Raji (cell line): ENCODE measurements around the gene RSPH1.

Experiments
- POLR2A ChIP-seq: IDR thresholded peaks from 2 replicates; pipeline ENCODE4 v1.6.1; 2011; ENCODE audit warnings: low read depth, low read length, control low read depth; ENCODE audit not compliant: insufficient read depth

Gene RSPH1

DNA sequence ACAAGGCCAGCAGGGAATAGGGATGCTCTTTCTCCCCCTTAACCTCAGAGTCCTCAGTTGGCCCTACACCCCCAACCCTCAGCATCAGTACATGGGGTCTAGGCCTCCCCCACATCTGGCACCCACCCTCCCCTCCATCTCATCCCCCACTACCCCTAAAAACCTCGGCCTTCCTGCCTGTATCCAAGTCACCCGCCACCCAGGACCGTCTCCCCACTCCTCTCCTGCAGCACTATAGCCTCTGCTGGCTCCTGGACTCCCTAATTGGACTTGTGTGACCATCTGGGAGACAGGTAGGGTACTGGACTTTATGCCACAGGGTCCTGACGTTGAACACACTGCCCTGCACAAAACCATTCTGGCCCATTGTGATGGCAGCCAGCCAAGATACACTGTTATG is 6.0 kb downstream of the RSPH1 start:
- no peak for TF ChIP-seq POLR2A

DNA sequence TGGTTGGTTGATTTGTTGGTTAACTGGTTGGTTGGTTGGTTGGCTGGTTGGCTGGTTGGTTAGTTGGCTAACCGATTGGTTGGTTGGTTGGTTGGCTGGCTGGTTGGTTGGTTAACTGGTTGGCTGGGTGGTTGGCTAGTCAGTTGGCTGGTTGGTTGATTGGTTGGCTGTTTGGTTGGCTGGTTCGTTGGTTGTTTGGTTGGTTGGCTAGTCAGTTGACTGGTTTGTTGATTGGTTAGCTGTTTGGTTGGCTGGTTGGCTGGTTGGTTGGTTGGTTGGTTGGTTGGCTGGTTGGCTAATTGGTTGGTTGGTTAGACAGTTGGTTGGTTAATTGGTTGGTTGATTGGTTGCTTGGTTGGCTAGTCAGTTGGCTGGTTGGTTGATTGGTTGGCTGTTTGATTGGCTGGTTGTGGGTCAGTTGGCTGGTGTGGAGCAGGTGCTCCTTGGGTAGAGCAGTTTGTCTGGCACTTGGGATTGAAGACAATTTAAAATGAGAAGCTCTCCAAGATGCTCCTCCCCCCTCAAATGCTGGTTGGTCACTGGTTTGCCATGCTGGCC is 6.9 kb downstream of the RSPH1 start:
- no peak for TF ChIP-seq POLR2A

DNA sequence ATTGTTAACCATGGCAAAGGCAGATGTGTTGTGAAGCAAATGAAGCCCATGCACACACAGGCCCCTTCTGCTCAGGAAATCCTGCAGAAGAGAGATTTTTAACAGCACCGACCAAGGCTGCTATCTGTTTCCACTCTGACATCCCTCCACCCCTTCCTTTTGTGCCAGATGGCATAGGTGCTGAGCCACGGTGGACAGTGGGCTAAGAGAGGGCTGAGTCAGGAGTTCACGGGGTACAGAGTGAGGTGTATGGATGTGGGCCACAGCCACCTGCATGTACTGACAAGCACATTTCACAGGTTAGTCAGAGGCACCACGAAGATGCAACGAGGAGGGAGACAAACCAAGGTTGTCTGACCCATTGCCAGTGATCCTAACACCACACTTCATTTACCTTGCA is 9.5 kb downstream of the RSPH1 start:
- no peak for TF ChIP-seq POLR2A

DNA sequence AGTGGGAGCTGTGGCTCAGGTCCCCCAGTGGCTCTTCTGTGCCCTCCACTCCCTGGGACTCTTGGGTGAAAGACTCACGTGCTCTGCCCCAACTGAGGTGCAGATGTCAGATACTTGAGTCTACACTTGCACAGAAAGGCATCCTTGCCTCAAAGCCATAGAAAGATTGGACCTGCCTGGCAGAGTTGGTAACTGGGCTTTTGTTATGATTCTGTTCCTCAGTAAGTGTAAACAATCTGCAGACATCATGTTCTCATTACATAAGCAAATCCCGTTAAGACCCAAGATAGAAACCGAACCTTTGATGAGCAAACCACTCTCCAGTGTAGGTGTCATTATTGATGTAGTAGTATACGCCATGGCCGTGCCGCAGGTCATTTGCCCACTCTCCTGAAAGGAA is 10.0 kb downstream of the RSPH1 start:
- no peak for TF ChIP-seq POLR2A

DNA sequence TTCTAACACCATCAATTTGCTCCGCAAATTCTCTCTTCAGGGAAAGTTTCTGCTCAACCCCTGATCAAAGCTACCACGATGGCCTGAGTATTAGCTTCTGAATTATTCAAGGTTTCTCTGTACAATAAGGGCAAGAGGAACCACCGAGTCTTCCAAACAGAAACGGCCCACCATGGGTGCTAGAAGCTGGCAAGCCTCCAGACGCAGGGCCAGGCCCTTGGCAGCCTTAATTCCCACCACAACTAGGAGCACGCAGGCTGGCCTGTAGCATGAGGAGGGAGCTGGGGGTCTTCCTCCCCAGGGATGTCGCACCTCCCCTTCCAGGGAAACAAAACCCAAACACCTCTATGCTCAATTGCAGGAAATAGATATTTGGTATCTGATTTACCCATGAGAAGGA is 11.1 kb downstream of the RSPH1 start:
- TF ChIP-seq POLR2A = no peak

DNA sequence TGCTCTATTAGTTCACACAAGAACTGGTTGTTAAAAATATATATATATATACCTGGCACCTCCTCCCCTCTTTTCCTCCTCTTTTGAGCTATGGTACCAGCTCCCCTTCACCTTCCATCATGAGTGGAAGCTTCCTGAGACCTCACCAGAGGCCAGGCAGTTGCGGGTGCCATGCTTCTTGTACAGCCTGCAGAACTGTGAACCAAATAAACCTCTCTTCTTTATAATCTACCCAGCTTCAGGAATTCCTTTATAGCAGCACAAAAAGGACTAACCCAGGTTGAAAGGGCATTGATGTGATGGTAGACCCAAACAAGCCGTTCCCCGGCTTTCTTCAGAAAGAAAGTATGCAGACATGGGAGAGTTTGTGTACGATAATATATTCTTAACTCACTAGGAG is 14.9 kb downstream of the RSPH1 start:
- no peak for TF ChIP-seq POLR2A

DNA sequence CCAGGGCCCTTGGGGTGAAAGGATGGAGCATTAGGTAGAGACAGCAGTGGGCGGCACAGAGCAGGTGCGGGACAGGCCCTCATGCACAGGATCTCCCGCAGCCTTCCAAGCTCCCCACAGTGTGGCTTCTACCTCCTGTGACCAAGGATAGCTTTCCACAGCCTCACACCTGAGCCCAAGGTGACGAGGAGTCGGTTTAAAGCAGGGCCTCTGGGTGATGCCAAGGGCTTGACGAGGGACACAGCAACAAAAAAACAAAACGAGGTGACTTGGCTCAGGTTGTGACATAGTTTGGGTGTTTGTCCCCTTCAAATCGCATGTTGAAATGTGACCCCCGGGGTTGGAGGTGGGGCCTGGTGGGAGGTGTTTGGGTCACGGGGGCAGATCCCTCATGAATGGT is 15.3 kb downstream of the RSPH1 start:
- TF ChIP-seq POLR2A = no peak

DNA sequence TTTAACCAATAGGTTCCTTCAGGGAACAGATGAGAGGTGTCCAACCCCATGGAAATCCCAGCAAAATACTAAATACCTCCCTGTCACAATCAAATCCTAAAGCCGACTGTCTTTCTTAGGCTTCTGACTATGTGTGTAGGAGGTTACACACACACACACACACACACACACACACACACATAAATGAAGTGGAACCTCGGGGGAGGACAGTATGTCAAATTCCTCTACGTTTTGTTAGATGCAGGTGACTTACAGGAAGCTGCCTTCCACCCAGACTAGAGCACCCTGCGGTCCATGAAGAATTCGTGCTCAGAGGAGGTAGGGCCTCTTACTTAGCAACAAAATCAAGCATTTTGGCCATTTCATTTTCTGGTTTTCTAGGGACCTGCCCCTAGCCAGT is 16.4 kb downstream of the RSPH1 start:
- no peak for TF ChIP-seq POLR2A

DNA sequence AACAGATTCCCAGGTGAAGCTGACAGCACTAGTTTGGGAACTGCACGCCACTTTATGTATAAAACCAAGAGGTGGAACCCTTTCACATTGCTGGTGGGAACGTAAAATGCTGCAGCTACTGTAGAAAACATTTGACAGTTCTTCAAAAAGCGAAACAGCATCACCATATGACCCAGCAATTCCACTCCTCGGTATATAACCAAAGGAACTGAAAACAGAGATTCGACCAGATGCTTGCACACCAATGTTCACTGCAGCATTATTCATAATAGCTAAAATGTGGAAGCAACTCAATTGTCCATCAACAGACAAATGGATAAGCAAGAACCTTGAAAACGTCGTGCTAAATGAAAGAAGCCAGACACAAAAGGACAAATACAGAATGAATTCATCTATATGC is 17.5 kb downstream of the RSPH1 start:
- no peak for TF ChIP-seq POLR2A

DNA sequence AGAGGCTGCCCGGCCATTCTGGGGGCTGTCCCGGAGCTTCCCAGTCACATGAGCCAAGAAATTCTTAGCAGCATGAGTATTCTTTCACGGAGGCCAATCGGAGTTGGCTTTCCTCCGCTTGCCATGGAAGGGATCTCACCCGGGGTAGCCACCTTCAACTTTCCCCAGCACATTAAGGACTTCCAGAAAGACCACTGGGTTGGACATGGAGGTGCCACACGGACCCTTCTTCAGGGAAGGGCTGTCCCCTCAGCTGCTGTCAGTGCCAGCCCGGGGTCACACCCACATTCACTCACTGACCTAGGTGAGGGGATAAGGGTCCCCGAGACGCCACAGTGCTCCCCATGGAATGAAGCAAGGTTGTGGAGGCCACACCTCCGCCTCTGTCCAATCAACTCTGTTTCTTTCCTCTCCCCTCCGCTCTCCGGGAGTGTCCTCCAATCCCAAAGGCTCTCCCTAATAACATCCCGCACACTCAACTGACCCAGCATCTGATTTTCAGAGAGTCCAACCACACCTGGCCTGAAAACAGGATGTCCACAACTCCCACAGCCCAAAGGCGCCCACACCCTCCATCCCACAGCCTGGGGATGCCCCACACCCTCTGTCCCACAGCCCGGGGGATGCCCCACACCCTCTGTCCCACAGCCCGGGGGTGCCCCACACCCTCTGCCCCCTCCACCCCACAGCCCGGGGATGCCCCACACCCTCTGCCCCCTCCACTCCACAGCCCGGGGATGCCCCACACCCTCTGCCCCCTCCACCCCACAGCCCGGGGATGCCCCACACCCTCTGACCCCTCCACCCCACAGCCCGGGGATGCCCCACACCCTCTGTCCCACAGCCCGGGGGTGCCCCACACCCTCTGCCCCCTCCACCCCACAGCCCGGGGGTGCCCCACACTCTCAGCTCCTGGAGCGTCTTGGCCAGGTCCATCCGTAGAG is 19.4 kb downstream of the RSPH1 start:
- no peak for TF ChIP-seq POLR2A

DNA sequence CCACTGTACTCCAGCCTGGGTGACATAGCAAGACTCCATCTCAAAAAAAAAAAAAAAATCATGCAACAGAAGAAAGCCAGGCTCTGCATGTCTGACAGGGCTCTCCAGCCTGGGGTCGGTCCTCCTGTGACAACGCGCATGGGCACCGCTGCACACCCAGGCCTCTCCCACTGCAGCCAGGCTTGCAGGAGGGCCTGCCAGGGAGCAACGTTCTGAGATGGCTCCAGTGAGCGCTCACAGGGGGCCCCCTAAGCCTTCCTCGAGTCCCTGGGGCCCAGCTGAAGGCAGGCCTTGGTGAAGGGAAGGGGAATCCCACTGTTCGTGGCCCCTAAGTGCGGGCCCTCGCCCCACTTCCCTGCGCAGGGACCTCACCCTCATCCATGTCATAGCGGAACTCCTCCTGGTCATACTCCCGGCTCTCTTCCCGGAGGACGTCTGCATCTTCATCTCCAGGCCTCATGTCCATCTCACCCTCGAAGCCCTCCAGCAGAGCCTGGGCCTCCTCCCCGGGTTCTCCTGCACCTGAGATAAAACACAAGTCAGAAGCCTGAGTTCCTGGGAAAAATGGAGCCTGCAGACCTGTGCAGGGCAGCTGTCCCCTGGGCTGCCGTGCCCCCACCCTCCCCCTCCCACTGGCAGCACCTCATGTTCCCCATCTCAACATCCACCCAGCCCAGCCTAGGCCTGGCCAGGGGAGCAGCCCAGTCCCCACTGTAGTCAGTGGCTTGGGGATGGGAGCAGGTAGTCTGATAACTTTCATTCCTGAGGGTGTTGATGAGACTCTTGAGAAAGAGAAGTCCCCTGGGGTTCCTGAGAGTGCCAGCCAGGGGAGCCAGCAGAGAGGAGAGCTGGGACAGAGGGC is 20.3 kb downstream of the RSPH1 start:
- no peak for TF ChIP-seq POLR2A

DNA sequence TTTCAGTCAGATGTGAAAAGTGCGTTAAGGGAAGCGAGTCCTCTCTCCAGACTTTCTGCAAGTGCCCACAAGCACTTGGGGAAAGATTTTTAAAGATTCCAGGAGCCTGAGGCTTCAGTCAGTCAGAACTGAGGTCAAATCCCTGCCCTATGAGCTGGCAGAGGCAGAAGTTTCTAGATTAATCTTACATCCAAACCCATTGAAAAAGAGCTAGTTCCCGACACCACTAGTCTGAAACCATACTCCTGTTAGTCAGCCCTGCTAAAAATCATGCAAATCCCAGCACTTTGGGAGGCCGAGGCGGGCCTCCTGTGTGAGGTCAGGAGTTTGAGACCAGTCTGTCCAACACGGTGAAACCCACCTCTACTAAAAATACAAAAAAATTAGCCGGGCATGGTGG is 21.0 kb downstream of the RSPH1 start:
- TF ChIP-seq POLR2A = no peak

DNA sequence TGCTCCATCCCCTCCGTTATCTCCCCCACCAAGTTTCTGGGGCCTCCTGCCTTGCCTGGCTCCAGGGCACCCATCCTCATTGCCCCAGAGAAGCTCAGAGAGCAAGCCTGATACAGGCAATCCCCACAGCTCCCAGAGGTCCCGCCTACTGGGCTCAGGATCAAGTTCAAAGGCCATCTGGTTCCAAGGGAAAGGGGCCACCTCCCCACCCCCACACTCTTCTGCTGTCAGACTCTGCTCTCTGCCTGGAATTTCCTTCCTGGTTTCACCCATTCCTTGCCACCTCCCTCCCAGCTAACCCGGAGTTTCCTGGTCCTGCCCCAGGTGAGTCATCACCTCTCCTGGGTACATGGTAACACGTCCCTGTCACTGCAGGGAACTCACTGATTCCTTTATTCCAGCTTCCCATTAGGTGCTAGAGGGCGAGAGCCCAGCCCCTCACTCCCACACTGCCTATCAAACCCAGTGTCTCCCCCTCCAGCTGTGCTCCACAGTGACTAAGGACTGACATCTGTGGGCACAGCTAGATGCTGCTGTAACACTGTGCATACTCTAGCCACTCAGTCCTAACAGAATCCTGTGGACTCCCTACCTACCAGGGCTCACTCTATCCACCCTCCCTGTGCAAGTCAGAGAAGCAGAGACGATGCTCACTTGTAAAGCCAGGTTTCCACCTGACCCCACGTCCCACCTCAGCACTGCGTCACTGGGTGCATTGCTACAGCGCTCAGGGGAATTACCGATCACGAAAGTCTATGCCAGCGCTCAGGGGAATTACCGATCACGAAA is 21.8 kb downstream of the RSPH1 start:
- TF ChIP-seq POLR2A = no peak

DNA sequence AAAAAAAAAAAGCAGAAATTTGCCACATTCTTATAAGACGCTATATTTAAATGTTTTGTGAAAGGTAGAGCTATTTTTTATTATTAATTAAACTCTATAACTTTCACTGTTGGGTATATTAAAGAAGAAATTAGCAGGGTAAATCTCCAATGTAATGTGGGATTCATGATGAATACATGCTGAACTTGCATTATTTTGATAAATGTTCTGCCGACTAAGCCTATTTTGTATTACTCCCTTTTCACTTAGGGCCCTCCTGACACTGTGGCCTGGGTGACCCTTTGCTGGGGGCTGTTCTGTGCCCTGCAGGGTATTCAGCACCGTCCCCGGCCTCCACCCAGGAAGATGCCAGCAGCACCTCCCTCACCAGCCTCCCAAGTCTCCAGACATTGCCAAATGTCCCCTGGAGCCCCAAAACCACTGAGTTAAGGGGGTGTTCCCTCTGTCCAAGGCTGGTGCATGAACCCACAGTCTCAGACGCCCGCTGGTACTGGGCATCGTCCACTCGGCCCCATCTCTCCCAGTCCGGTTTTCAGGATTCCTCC is 22.5 kb downstream of the RSPH1 start:
- no peak for TF ChIP-seq POLR2A

DNA sequence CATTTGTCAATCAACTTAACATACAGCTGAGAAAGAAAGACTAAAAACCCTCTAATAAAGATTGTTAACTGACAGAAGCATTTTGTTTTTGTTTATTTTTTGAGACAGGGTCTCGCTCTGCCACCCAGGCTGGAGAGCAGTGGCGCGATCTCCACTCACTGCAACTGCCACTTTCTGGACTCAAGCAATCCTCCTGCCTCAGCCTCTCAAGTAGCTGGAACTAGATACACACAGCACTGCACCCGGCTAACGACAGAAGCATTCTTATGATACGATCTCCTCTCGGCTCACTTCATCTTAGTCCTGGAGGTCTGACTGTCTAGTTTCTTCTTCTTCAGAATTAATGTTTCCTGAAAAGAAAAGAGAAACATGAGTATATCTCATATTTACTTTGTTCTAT is 23.5 kb downstream of the RSPH1 start:
- no peak for TF ChIP-seq POLR2A
